SK-N-MC (cell line): ENCODE data around the gene SLC38A6.

Experiments
- EZH2 ChIP-seq: fragments of 200-600 bp; sonication (generic); IDR thresholded peaks from one replicate; pipeline ENCODE4 v1.6.1; 2017; ENCODE audit warnings: antibody characterized with exemption
- FOXP2 ChIP-seq: optimal IDR thresholded peaks from 2 replicates; pipeline ENCODE3; 2011; ENCODE audit warnings: mild to moderate bottlenecking, moderate library complexity; ENCODE audit not compliant: insufficient read depth; ENCODE audit errors: extremely low read length, control extremely low read depth
- POLR2AphosphoS5 ChIP-seq: IDR thresholded peaks from 2 replicates; pipeline ENCODE4 v1.6.1; 2012; ENCODE audit warnings: mild to moderate bottlenecking, low read depth, low read length, borderline replicate concordance

DNA sequence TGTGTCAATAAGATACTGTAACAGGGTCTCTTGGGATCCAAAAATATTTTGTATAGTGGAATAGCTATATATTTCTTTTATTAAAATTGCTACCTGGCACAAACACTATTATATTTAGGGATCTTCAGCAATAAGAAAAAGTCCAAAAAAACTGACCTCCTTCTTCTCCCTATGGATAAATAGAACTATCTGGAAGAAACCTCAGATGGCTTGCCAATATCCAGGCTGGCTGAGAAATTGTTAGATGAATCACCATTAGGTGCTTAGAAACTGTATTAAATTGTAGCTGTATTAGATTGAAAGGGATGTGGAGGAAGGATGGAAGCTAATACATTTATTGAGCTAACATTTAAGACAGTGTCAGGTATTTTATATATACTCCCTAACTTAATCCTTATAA is 66.0 kb downstream of the SLC38A6 start:
- TF ChIP-seq POLR2AphosphoS5 (no peak), EZH2 (no peak), FOXP2 (no peak)
